ENCODE data around the gene KIAA0825.

GRCh38 chr5:94544031-94544650, 74.3 kb downstream of the KIAA0825 start:
- TF ChIP-seq CTCF (IDR thresholded peaks at IDR 0.05): no peak
- no peak for TF ChIP-seq POLR2AphosphoS5 (IDR thresholded peaks at IDR 0.05)
- no peak for TF ChIP-seq POLR2A (IDR thresholded peaks at IDR 0.05)
